SK-N-MC (cell line): Measurements from ENCODE around the gene IL20.

Experiments
- DNase-seq: peaks from one replicate; pipeline ENCODE4 v3.0.0-alpha.2; 2011; ENCODE audit warnings: low read depth, low spot score
- H3K27ac ChIP-seq: fragments of 200-600 bp; sonication (generic); 2 replicates; pipeline ENCODE4 v1.5.1; 2016; ENCODE audit warnings: mixed run types
- H3K36me3 ChIP-seq: fragments of 200-600 bp; sonication (generic); 2 replicates; pipeline ENCODE4 v1.6.1; 2017; ENCODE audit warnings: antibody characterized with exemption, low read length, mixed read lengths; ENCODE audit not compliant: insufficient read depth
- H3K4me3 ChIP-seq: fragments of 200-600 bp; sonication (generic); 2 replicates; pipeline ENCODE4 v1.5.1; 2016
- H3K9ac ChIP-seq: fragments of 200-600 bp; sonication (generic); 2 replicates; pipeline ENCODE4 v1.8.0; 2017; ENCODE audit warnings: mixed run types, mixed read lengths; ENCODE audit not compliant: insufficient read length
- H3K9me3 ChIP-seq: fragments of 200-600 bp; sonication (generic); 2 replicates; pipeline ENCODE4 v1.6.1; 2017; ENCODE audit warnings: low read depth, mild to moderate bottlenecking, antibody characterized with exemption, low read length, moderate library complexity, mixed read lengths
- EZH2 ChIP-seq: fragments of 200-600 bp; sonication (generic); IDR thresholded peaks from one replicate; pipeline ENCODE4 v1.6.1; 2017; ENCODE audit warnings: antibody characterized with exemption
- FOXP2 ChIP-seq: optimal IDR thresholded peaks from 2 replicates; pipeline ENCODE3; 2011; ENCODE audit warnings: mild to moderate bottlenecking, moderate library complexity; ENCODE audit not compliant: insufficient read depth; ENCODE audit errors: extremely low read length, control extremely low read depth
- POLR2AphosphoS5 ChIP-seq: IDR thresholded peaks from 2 replicates; pipeline ENCODE4 v1.6.1; 2012; ENCODE audit warnings: mild to moderate bottlenecking, low read depth, low read length, borderline replicate concordance

The IL20 gene

DNA sequence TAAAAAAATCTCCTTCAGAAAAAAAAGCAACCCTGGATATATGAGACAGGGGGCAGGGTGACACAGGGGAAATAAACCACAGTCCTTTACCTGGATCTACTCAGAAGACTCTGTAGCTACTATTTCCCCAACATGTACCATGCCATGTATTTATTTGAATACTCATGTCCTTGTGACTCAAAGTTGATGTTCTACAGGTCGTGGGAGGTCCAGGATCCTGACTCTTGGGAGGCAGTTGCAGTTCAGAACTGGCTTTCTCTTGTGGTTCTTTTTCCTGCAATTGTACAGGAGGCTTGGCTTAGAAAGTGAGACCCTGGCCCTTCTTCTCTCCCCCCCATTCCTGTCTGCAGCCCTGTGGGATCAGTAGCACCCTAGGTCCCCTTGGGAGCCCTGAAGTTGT, 26.0 kb downstream of the IL20 start:
- H3K9me3 ChIP-seq: no peaks in the 10 kb centered on the region
- H3K36me3 ChIP-seq: no peaks in the 10 kb centered on the region
- H3K9ac ChIP-seq: no peak overlapping the region
- DNase-seq: no peak
- no peak overlapping the region for H3K4me3 ChIP-seq
- no peak overlapping the region for H3K27ac ChIP-seq
- TF ChIP-seq FOXP2: no peak
- no peak for TF ChIP-seq POLR2AphosphoS5
- no peak for TF ChIP-seq EZH2

DNA sequence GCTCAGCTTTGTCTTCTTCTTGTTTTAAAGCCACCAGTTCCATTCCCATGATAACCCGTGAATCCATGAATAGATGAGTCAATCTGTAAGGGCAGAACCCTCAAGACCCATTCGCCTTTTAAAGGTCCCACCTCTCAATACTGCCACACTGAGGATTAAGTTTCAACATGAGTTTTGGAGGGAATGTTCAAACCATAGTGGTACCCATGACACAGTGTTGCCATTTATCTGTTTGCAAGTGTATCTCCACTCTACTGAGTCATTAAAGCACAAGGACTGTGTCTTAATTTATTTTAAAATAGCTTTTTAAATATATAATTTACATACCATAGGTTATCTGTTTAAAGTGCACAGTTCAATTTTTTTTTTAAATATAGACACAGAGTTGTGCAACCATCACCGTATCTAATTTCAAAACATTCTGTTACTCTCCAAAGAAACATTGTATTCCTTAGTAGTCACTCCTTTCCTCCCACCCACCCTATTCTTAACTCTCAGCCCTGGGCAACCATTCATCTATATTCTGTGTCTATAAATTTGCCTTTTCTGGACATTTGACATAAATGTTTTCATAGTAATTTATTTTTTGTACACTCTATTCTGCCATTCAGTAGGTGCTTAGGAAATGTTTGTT, 27.0 kb downstream of the IL20 start:
- no peaks in the 10 kb centered on the region for H3K9me3 ChIP-seq
- H3K4me3 ChIP-seq: no peak overlapping the region
- DNase-seq: no peak
- no peak overlapping the region for H3K9ac ChIP-seq
- H3K36me3 ChIP-seq: no peaks in the 10 kb centered on the region
- H3K27ac ChIP-seq: no peak overlapping the region
- TF ChIP-seq EZH2: no peak
- no peak for TF ChIP-seq FOXP2
- no peak for TF ChIP-seq POLR2AphosphoS5

DNA sequence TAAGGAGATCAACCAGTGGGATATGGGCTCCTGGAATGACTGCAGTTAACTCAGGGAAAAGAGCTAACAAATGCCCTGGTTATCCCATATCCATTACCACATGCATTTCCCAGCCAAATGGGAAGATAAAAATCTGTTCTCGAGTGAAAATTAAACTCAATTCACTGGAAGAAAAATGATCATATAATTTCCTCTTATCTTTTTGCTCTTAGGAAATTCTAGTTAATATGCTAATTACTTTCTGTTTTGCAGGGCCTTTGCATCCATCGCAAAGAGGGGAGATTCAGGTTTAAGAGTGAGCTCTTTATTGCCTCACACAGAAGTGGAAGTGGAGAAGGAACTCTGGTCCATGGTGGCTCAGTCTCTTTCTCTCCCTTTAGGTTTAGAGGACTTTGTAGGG, 28.0 kb downstream of the IL20 start:
- Histone ChIP-seq H3K9me3 (no peaks in the 10 kb centered on the region), H3K27ac (no peak overlapping the region), H3K9ac (no peak overlapping the region), H3K36me3 (no peaks in the 10 kb centered on the region), H3K4me3 (no peak overlapping the region)
- TF ChIP-seq POLR2AphosphoS5: no peak
- TF ChIP-seq FOXP2: peak; percentile 43
- DNase-seq: no peak

DNA sequence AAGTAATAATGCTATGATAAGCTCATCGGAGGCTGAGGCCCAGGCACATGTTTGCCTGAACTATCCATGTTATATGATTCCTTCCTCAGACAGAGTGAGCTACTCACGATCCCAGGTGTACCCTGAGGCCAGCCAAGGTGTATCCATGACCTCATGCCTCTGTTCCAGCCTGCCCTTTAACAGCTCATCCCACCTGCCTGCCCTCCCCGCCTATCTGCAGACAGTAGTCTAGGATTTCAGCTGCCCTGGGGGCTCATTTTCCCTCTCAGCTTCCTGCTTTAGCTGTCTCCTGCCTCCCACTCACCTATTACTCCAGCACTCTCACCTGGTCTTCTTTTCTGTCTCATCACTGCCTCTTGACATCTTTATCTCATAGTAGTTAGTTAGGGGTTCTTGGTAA, 29.9 kb downstream of the IL20 start:
- no peak overlapping the region for H3K27ac ChIP-seq
- TF ChIP-seq EZH2 (no peak), FOXP2 (no peak), POLR2AphosphoS5 (no peak)
- H3K4me3 ChIP-seq: no peak overlapping the region
- H3K9ac ChIP-seq: no peak overlapping the region
- H3K36me3 ChIP-seq: no peaks in the 10 kb centered on the region
- H3K9me3 ChIP-seq: no peaks in the 10 kb centered on the region
- DNase-seq: no peak

DNA sequence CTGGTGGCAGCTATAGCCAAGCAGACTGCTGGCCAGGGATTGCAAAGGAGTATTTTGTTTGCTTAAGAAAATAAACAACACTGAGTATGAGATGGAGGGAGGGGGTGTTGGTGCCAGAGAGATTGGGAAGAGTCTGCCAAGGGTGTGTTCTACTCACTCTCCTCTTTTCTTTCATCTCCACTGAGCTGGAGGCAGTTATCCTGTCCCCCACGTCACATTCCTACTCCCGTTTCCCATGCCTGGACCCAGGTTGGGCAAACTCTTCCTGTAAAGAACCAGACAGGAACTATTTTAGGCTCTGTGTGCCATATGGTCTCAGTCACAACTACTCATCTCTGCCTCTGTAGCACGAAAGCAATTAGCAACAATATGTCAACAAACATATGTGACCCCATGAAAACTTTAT, 30.4 kb downstream of the IL20 start:
- H3K27ac ChIP-seq: no peak overlapping the region

DNA sequence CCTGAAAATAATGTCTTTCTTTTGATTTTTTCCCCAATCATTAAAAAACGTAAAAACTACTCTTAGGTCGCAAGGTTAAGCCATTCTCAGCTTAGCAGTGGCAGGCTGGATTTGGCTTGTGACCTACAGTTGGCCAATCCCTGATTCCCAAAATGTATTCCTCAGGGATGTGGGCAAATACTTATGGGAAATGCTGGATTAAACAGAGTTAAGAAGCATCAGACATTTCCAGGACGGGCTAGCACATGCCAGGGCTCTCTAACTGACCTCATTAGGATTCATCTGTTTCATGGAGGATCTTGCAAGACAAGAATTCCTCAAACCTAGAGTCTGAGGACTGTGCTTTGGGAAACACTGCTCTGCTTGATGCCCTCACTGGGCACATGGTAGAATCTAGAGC, 30.8 kb downstream of the IL20 start:
- DNase-seq: no peak
- Histone ChIP-seq H3K9ac (no peak overlapping the region), H3K9me3 (no peaks in the 10 kb centered on the region), H3K36me3 (no peaks in the 10 kb centered on the region), H3K4me3 (no peak overlapping the region), H3K27ac (no peak overlapping the region)
- TF ChIP-seq POLR2AphosphoS5: no peak
- TF ChIP-seq FOXP2: no peak
- TF ChIP-seq EZH2: no peak

More for the DNA sequence above, 30.4 kb downstream of the IL20 start:
- Histone ChIP-seq H3K9ac (no peak overlapping the region), H3K9me3 (no peaks in the 10 kb centered on the region), H3K4me3 (no peak overlapping the region), H3K36me3 (no peaks in the 10 kb centered on the region)
- TF ChIP-seq POLR2AphosphoS5: no peak
- no peak for TF ChIP-seq EZH2
- no peak for TF ChIP-seq FOXP2
- DNase-seq: no peak

DNA sequence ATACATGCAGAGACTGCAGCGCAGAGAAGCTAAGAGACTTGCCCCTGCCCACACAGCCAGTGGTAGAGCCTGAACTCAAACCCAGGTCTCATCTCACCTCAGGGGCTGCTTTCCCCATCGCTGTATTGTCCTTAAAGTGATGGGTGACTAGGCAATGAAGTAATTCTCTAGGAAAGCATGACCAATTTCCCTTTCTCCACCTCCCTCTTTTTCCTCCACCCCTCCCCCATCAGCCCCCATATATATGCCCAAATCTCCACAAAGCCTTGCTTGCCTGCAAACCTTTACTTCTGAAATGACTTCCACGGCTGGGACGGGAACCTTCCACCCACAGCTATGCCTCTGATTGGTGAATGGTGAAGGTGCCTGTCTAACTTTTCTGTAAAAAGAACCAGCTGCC, 31.8 kb downstream of the IL20 start, which contains the start of gene IL24:
IL24 (plus strand) TSS at position 269 of the 400 bp plus-strand sequence. CDS start 390 bp downstream, outside the sequence.
- no peak for TF ChIP-seq POLR2AphosphoS5
- no peak for TF ChIP-seq EZH2
- no peak for TF ChIP-seq FOXP2
- DNase-seq: no peak
- Histone ChIP-seq H3K4me3 (no peak within 1 kb of the TSS), H3K9ac (no peak within 1 kb of the TSS), H3K27ac (no peak within 1 kb of the TSS), H3K9me3 (no peaks in the 10 kb centered on the region), H3K36me3 (no peaks in the 10 kb centered on the region)

DNA sequence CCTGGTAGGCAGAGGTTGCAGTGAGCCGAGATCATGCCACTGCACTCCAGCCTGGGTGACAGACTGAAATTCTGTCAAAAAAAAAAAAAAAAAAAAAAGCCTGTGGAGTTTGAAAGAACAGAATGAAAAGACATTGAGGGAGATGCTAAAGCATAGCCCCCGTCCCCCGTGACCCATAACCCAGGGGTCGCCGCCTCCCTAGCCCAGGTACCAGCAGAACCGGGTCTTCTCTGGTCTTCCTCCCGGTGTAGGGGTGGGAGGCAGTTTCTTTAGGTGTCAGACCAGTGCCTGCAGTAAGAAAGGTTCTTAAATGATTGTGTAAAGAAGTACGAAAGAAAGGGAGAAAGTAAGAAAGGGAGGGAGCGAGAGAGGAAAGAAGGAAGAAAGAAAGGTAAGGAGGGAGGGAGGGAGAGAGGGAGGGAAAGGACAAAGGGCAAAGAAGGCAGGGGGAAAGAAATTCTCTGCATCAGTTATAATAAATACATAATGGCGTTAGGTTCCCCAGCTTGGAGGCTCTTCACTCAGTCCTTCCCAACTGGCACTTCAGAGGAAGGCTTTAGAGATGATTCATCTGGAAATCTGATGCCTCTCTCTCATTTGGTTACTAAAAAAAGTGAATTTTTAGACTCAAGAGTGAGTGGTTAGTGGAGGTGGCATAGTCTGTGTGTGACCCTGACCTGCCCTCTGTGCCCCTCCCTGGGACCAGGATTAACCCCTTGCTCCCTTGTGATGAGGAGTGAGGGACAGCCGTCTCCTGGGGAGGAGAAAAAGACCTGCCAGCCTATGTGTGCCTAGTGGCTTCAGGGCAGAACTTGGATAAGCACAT, 32.9 kb downstream of the IL20 start:
- Histone ChIP-seq H3K9ac (no peak overlapping the region), H3K9me3 (no peaks in the 10 kb centered on the region), H3K27ac (no peak overlapping the region), H3K36me3 (no peaks in the 10 kb centered on the region), H3K4me3 (no peak overlapping the region)
- DNase-seq: no peak
- TF ChIP-seq POLR2AphosphoS5 (no peak), EZH2 (no peak), FOXP2 (no peak)

DNA sequence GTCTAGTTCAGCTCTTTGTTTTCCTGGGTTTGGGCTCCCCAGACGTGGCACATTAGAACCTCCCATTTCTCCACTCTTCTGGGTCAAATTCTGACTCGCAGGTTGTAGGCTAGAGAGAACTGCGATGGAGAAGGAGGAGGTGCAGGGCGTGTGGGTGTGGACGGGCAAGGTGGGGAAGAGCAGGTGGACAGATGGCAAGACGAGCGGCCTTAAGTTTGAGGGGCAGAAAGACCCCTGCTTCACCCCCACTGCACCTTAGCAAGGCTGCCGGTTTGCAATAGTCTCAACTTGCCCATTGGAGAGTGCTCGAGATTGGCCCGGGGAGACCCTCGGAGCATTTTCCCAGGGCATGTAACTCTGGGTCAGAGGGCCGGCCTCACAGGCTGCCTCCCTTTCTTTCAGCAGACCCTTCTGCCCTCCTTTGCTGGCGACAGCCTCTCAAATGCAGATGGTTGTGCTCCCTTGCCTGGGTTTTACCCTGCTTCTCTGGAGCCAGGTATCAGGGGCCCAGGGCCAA, 33.5 kb downstream of the IL20 start:
- no peak for DNase-seq
- H3K27ac ChIP-seq: no peak overlapping the region
- H3K9ac ChIP-seq: no peak overlapping the region
- no peaks in the 10 kb centered on the region for H3K9me3 ChIP-seq
- H3K36me3 ChIP-seq: no peaks in the 10 kb centered on the region
- TF ChIP-seq FOXP2 (no peak), POLR2AphosphoS5 (no peak), EZH2 (no peak)
- H3K4me3 ChIP-seq: no peak overlapping the region
